ENCODE results near the gene SRRM2.

DNA sequence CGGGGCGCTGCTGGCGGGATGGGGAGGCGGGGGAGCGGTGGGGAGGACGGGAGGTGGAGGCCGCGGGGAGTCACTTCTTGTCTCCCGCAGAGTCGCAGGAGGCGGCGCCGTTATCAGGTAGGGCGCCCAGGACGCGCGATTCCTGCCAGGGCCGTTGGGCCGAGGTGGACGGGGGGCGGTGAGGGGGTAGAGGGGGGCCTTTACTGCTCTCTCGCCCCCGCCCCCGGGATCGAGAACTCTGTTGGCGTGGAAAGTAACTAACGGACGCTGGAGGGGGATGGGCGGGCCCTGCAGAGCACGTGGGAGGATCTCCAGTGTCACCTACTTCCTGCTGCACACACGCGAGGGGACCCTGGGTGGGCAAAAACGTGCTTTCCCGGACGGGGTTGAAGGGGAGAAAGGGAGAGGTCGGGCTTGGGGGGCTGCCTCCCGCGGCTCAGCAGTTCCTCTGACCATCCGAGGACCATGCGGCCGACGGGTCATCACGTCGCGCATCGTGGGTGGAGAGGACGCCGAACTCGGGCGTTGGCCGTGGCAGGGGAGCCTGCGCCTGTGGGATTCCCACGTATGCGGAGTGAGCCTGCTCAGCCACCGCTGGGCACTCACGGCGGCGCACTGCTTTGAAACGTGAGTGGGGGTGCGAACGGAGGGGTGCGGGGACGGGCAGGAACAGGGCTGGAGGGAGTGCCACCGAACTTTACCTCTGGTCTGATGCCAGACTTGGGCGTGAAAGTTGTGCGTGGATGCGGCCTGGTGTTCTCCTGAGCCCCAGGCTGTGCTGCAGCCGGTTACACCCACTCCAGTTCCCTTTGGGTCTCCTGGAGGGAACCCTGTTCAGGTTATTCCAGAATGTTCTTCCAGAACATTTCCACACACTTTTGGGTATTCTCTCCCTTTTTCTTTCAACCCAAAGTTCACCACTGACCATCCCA is 65.2 kb downstream of the SRRM2 start:
- TF ChIP-seq SUZ12 (IDR thresholded peaks at IDR 0.05) = no peak
- no peak for TF ChIP-seq BHLHE40 (IDR thresholded peaks at IDR 0.05; ENCODE audit: borderline replicate concordance)
- TF ChIP-seq, protein P1, sequence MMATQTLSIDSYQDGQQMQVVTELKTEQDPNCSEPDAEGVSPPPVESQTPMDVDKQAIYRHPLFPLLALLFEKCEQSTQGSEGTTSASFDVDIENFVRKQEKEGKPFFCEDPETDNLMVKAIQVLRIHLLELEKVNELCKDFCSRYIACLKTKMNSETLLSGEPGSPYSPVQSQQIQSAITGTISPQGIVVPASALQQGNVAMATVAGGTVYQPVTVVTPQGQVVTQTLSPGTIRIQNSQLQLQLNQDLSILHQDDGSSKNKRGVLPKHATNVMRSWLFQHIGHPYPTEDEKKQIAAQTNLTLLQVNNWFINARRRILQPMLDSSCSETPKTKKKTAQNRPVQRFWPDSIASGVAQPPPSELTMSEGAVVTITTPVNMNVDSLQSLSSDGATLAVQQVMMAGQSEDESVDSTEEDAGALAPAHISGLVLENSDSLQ (IDR thresholded peaks at IDR 0.05) = no peak
- no peak for TF ChIP-seq L3MBTL2 (conservative IDR thresholded peaks at IDR 0.05)
- TF ChIP-seq ZNF384 (IDR thresholded peaks at IDR 0.05) = no peak
- TF ChIP-seq ELF4 (IDR thresholded peaks at IDR 0.05) = no peak
- no peak for TF ChIP-seq TARDBP (IDR thresholded peaks at IDR 0.05)
- TF ChIP-seq HDGF (IDR thresholded peaks at IDR 0.05; ENCODE audit: borderline replicate concordance) = no peak
- no peak for TF ChIP-seq FOXM1 (IDR thresholded peaks at IDR 0.05; ENCODE audit: borderline replicate concordance)
- TF ChIP-seq FOXK2 (IDR thresholded peaks at IDR 0.05) = no peak
- no peak for TF ChIP-seq NFRKB (IDR thresholded peaks at IDR 0.05)
- no peak for TF ChIP-seq FOXA1 (IDR thresholded peaks at IDR 0.05)
